ENCODE results near the gene DCP1B.

The DCP1B gene

GRCh38 chr12:1933342-1934051 is 70.8 kb downstream of the DCP1B start:
- DNase-seq = no peak

- DNase-seq = no peak
Observed at GRCh38 chr12:1932264-1932777, 71.9 kb downstream of the DCP1B start.

DNA sequence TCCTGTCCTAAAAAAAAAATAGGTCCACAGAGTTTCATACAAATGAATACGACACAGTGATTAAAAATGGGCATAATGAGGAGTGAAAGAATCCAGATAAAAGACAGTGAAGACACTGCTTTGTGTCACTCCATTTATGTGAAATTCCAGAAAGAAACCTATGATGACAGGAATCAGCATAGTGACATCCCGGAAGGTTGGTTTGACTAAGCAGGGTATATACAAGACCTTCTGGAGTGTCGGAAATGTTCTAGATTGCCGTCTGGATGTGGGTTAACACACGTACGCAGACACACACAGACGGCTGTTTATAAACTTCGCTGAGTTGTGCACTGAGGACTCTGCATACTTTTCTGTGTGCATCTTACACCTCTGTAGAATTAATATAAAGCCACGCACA is 72.6 kb downstream of the DCP1B start:
- DNase-seq = no peak

GRCh38 chr12:1930803-1931597 is 73.3 kb downstream of the DCP1B start:
- DNase-seq = no peak

GRCh38 chr12:1929985-1930802 is 74.1 kb downstream of the DCP1B start:
- DNase-seq = no peak

GRCh38 chr12:1929241-1929984 is 74.8 kb downstream of the DCP1B start:
- no peak for DNase-seq

- no peak for DNase-seq
Observed at GRCh38 chr12:1928439-1929121, 75.7 kb downstream of the DCP1B start.

DNA sequence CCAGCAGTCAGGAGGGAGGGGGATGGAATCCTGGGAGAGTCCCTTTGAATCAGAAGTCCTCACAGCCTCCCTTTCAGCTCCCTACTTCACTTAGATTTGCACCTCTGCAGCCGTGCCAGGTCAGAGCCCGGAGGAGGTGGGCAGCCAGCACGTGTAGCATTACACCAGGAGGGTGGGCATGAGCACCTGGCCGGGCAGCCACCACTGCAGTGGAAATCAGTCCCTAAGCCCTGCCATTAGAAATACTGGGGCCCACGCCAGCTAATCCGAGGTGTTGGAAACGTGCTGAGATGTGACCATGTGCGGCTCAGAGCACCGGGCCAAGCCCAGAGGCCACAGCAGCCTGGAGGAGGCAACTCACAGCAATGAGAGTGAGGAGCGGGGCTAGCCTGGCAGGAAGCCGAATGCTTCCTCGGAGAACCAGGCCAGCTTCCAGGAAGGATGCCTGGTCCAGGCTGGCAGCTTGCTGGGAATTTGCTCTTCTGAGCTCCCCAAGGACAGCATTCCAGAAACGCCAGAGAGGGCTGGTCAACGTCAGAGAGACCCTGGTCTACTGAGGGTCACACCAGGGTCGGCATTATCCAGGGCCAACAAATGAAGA is 76.4 kb downstream of the DCP1B start:
- DNase-seq = no peak

DNA sequence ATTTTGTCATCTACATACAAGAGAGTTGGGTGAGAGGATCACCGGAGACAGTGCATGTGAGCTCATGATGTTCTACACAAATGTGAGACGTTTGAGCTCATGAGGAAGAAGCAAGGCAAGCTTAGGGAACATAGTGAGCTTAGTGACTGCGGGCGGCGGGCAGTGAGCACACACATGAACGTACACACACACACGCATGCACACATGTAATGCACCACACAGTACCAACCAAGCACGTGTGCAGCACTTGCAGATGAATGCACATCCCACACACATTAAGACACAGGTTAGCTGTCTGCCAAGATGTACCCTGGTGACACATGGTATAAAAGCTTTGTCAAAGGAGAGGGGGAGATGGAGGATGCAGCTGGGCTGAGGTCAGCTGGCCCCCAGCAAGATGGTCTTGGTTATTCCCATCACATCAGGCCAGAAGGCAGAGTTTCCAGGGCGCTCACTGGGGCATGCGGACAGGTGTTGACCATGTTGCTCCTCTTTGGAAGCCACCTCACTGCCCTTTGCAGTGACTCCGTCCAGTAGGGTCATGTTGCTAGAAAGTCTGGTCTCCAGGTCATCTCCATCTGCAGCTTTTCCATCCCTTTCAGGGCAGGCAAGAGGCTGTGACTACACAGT is 77.1 kb downstream of the DCP1B start:
- DNase-seq = no peak

- no peak for DNase-seq
Observed at GRCh38 chr12:1926251-1926657, 78.0 kb downstream of the DCP1B start.

- no peak for DNase-seq
Observed at GRCh38 chr12:1925684-1926006, 78.6 kb downstream of the DCP1B start.

DNA sequence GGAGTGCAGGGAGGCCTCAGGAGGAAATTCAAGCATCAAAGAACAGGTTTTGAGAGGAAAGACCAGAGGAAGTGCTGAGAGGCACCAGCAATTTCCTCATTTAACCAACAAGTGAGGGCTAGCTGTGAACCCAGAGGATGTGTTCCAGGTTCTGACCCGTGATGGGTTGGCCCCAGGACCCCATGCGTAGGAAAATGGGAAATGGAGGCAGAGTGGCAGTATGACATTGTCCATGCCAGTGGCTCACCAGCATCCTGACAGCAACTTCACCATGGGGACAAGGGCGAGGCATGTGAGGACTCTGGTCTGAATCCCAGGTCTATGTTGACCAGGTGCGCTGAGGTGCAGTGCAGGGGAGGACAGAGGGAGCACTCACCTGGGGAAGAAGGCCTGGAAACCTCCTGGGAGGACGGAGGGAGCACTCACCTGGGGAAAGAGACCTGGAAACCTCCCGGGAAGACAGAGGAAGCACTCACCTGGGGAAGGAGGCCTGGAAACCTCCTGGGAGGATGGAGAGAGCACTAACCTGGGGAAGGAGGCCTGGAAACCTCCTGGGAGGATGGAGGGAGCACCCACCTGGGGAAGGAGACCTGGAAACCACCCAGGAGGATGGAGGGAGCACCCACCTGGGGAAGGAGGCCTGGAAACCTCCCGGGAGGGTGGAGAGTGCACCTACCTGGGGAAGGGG is 79.1 kb downstream of the DCP1B start:
- no peak for DNase-seq

DNA sequence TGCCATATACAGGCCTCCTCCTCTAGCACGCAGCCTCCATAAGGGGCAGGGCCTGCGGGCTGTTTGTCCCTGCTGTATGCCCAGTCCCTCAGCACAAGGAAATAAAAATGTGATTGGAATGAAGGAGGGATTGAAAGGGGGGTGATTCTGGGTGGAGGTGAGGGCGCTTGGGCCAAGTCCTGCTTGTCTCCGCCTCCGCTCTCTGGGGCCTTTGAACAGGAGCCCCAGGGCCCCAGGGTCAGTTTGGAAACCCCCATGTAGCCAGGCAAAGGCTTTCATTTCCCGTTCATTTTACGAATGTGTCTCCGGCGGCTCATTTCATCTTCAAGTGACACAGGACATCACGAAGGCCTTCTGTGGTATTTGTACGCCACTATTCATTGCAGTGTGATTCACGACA is 81.3 kb downstream of the DCP1B start:
- DNase-seq = no peak

DNA sequence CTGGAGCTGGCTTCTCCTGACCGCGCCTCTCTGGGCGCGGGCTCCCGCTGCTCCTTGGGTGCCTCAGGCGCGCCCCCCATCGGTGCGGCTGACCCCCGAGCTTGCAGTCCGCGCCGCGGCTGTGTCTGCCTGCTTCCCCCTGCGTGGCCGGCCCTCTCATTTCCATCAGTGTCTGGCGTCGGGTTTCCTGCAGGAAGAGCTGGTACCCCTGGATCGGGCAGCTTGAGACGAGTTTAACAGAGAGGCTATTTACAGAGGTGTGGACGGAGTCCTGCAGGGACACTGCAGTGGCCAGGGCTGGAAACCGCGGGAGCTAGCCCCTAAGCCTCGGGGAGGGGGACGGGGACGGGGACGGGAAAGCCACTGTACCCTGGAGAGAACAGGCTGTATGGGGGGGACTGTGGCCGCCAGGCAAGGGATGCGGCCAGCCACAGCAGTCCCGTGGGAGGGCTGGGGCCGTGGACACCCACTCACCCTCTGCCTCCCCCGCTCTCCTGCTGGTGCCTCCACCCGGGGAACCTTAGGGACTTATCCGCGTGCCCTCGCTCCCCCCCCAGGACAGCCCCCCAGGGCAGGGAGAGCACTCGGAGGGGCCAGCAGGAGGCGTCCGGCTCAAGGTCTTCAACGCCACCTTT is 82.1 kb downstream of the DCP1B start:
- no peak for DNase-seq

DNA sequence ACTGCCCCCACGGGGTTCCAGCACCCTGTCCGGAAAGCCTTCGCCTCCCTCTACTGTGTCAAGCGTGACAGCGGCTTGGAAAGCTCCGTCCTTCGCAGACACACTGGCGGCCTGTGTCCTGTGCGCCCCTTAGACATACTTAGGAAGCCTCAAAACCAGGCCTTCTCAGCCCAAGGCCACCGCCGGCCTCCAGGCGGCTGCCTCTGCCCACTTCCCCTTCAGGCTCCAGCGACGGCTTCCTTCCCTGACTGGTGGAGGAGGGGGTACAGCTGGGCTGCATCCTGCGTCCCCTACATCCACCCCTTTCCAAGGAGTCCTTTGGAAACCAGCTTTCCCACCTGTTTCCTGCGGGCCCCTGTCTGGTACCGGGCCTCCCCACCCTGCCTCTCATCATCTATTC is 83.3 kb downstream of the DCP1B start:
- DNase-seq = no peak

GRCh38 chr12:1920436-1920835 is 83.8 kb downstream of the DCP1B start:
- DNase-seq = no peak

- no peak for DNase-seq
Observed at GRCh38 chr12:1919763-1920162, 84.5 kb downstream of the DCP1B start.

DNA sequence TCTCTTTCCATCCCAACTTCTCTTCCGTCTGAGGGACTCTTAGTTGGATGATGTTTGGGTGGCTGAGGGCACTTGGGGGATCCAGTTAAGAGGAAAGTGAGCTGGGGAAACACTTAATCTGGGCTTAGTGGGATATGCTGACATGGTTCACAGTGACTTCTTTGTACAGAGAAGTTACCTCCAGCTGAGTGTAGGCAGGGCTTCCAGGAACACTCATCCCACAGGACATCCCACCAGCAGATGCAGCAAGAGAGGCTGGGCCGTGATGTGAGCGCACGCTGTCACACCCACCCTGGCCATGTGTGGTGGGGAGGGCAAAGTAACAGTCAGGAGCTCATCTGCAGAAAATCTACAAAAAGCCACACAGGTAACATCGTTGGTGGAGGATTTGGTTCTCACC is 85.0 kb downstream of the DCP1B start:
- DNase-seq = no peak

GRCh38 chr12:1918884-1919236 is 85.4 kb downstream of the DCP1B start:
- no peak for DNase-seq
